ENCODE results near the gene DHRS4. TPM values are rescaled to one million over a fixed set of nuclear protein-coding genes. Genes with fewer than 3 reads are reported as not detected.

DHRS4 gene
- total and polyA plus RNA-seq, 2 of the 13 experiments (the other 11 are each of a cell fraction or from before 2014, with no cell fraction given), result 23.9 to 45.1 TPM

DNA sequence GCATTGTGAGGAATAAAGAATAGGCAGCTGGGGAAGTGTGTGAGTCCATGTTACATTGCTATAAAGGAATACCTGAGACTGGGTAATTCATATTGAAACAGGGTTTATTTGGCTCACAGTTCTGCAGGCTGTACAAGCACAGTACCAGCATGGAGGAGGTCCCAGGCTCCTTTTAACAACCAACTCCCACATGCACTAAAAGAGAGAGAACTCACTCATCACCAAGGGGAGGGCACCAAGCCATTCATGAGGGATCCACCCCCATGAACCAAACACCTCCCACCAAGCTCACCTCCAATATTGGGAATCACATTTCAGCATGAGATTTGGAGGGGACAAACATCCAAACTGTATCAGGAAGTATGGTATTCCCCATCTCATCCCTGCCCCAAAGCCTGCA is 11.9 kb upstream of the DHRS4 start:
- H3K4me2 ChIP-seq (ENCODE audit: low read depth, low read length), result no peak overlapping the region
- DNase-seq (ENCODE audit: low spot score) (no peak), ATAC-seq (no peak), FAIRE-seq (no peak)
- H2AFZ ChIP-seq (ENCODE audit: low read length), result no peak overlapping the region
- ChIA-PET CTCF (ENCODE audit: low intra/inter-chr PET ratio, low total read pairs) (no interaction called here), POLR2A (no interaction called here)
- no peak overlapping the region for H3K9ac ChIP-seq (ENCODE audit: insufficient read depth, low read depth, low read length)
- no peaks in the 10 kb centered on the region for H3K79me2 ChIP-seq (ENCODE audit: insufficient read depth, low read length)
- no TSS peak for BruUV-seq (replicated peaks)
- no peak overlapping the region for H3K27ac ChIP-seq (ENCODE audit: extremely low read length, insufficient read depth, low read length)
- H3K27me3 ChIP-seq (ENCODE audit: control insufficient read depth in 1 of 2, insufficient read depth in 2 of 2, low read length in 2 of 2), result no peaks in the 10 kb centered on the region
- peaks cover 50% of the 10 kb centered on the region for H3K4me1 ChIP-seq (ENCODE audit: insufficient read depth, low read length)
- H4K20me1 ChIP-seq (ENCODE audit: insufficient read depth, low read length), result no peaks in the 10 kb centered on the region
- peaks cover 0 to 6% of the 10 kb centered on the region in 2 experiments; a peak in 2 of 5 replicates for H3K36me3 ChIP-seq (replicated peaks in 1 of 2; ENCODE audit: control insufficient read depth in 1 of 2, insufficient read depth in 2 of 2, low read length in 2 of 2)
- in situ Hi-C loops (cut with HindIII; ENCODE audit: extremely low pct_ligation_motif_present, low pct_unique_long_range_greater_than_20kb) (no loop called here), intact Hi-C loops (cut with micrococcal nuclease; ENCODE audit: unreplicated experiment) (no loop called here)
- no peaks in the 10 kb centered on the region for H3K9me3 ChIP-seq (ENCODE audit: low read length)
- no peak for TF ChIP-seq PAF1 (CRISPR knock-in tag; IDR thresholded peaks at IDR 0.05)
- TF ChIP-seq, protein P1, sequence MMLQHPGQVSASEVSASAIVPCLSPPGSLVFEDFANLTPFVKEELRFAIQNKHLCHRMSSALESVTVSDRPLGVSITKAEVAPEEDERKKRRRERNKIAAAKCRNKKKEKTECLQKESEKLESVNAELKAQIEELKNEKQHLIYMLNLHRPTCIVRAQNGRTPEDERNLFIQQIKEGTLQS (CRISPR knock-in tag; IDR thresholded peaks at IDR 0.05), result no peak
- TF ChIP-seq, protein P2, sequence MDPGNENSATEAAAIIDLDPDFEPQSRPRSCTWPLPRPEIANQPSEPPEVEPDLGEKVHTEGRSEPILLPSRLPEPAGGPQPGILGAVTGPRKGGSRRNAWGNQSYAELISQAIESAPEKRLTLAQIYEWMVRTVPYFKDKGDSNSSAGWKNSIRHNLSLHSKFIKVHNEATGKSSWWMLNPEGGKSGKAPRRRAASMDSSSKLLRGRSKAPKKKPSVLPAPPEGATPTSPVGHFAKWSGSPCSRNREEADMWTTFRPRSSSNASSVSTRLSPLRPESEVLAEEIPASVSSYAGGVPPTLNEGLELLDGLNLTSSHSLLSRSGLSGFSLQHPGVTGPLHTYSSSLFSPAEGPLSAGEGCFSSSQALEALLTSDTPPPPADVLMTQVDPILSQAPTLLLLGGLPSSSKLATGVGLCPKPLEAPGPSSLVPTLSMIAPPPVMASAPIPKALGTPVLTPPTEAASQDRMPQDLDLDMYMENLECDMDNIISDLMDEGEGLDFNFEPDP (CRISPR knock-in tag; conservative IDR thresholded peaks at IDR 0.05), result 0 out of 2 replicates have a peak, but pooled peaks have one; percentile 81
- TF ChIP-seq ZNF543 (CRISPR knock-in tag; IDR thresholded peaks at IDR 0.05), result 0 out of 2 replicates have a peak, but pooled peaks have one; percentile 10
- H3K4me3 ChIP-seq (replicated peaks in 1 of 3; ENCODE audit: insufficient read depth in 1 of 3, low read depth in 2 of 3, low read length in 3 of 3), result no peak overlapping the region

DNA sequence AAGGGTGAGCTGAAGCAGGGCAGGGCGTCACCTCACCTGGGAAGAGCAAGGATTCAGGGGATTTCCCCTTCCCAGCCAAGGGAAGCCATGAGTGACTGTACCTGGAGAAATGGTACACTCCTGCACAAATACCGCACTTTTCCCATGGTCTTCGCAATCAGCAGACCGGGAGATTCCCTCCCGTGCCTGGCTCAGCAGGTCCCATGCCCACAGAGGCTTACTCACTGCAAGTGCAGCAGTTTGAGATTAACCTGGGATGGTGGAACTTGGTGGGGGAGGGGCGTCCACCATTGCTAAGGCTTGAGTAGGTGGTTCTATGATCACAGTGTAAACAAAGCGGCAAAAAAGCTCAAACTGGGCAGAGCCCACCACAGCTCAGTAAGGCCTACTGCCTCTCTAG is 11.0 kb upstream of the DHRS4 start:
- H3K27me3 ChIP-seq (ENCODE audit: control insufficient read depth in 1 of 2, insufficient read depth in 2 of 2, low read length in 2 of 2), result no peaks in the 10 kb centered on the region
- H3K4me1 ChIP-seq (ENCODE audit: insufficient read depth, low read length), result peaks cover 41% of the 10 kb centered on the region
- no peaks in the 10 kb centered on the region for H4K20me1 ChIP-seq (ENCODE audit: insufficient read depth, low read length)
- H3K4me3 ChIP-seq (replicated peaks in 1 of 3; ENCODE audit: insufficient read depth in 1 of 3, low read depth in 2 of 3, low read length in 3 of 3), result no peak overlapping the region
- H2AFZ ChIP-seq (ENCODE audit: low read length), result no peak overlapping the region
- intact Hi-C loops (cut with micrococcal nuclease; ENCODE audit: unreplicated experiment) (no loop called here), in situ Hi-C loops (cut with HindIII; ENCODE audit: extremely low pct_ligation_motif_present, low pct_unique_long_range_greater_than_20kb) (no loop called here)
- H3K9me3 ChIP-seq (ENCODE audit: low read length), result no peaks in the 10 kb centered on the region
- FAIRE-seq (no peak), ATAC-seq (no peak), DNase-seq (ENCODE audit: low spot score) (no peak)
- WGBS (ENCODE audit: low lambda C conversion rate), result 94% methylated on average over 7 of the region's 7 CpGs
- no TSS peak for BruUV-seq (replicated peaks)
- no peaks in the 10 kb centered on the region for H3K79me2 ChIP-seq (ENCODE audit: insufficient read depth, low read length)
- CTCF ChIA-PET (ENCODE audit: low intra/inter-chr PET ratio, low total read pairs), result no interaction called here
- peaks cover 0 to 6% of the 10 kb centered on the region in 2 experiments; a peak in 2 of 5 replicates for H3K36me3 ChIP-seq (replicated peaks in 1 of 2; ENCODE audit: control insufficient read depth in 1 of 2, insufficient read depth in 2 of 2, low read length in 2 of 2)
- POLR2A ChIA-PET, result no interaction called here
- no peak overlapping the region for H3K4me2 ChIP-seq (ENCODE audit: low read depth, low read length)
- H3K9ac ChIP-seq (ENCODE audit: insufficient read depth, low read depth, low read length), result no peak overlapping the region
- no peak overlapping the region for H3K27ac ChIP-seq (ENCODE audit: extremely low read length, insufficient read depth, low read length)
- TF ChIP-seq, protein P3, sequence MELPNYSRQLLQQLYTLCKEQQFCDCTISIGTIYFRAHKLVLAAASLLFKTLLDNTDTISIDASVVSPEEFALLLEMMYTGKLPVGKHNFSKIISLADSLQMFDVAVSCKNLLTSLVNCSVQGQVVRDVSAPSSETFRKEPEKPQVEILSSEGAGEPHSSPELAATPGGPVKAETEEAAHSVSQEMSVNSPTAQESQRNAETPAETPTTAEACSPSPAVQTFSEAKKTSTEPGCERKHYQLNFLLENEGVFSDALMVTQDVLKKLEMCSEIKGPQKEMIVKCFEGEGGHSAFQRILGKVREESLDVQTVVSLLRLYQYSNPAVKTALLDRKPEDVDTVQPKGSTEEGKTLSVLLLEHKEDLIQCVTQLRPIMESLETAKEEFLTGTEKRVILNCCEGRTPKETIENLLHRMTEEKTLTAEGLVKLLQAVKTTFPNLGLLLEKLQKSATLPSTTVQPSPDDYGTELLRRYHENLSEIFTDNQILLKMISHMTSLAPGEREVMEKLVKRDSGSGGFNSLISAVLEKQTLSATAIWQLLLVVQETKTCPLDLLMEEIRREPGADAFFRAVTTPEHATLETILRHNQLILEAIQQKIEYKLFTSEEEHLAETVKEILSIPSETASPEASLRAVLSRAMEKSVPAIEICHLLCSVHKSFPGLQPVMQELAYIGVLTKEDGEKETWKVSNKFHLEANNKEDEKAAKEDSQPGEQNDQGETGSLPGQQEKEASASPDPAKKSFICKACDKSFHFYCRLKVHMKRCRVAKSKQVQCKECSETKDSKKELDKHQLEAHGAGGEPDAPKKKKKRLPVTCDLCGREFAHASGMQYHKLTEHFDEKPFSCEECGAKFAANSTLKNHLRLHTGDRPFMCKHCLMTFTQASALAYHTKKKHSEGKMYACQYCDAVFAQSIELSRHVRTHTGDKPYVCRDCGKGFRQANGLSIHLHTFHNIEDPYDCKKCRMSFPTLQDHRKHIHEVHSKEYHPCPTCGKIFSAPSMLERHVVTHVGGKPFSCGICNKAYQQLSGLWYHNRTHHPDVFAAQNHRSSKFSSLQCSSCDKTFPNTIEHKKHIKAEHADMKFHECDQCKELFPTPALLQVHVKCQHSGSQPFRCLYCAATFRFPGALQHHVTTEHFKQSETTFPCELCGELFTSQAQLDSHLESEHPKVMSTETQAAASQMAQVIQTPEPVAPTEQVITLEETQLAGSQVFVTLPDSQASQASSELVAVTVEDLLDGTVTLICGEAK (IDR thresholded peaks at IDR 0.05), result no peak
- TF ChIP-seq, protein P3 (CRISPR knock-in tag; IDR thresholded peaks at IDR 0.05), result 0 out of 2 replicates have a peak, but pooled peaks have one; percentile 23
- TF ChIP-seq KMT2B (CRISPR knock-in tag; IDR thresholded peaks at IDR 0.05), result no peak
